ENCODE data around the gene GPBP1. TPM values are rescaled to one million over a fixed set of nuclear protein-coding genes. Genes with fewer than 3 reads are reported as not detected.

GPBP1 gene
- total and polyA plus RNA-seq, 2 experiments from 2014 or later: 105 to 109 TPM

DNA sequence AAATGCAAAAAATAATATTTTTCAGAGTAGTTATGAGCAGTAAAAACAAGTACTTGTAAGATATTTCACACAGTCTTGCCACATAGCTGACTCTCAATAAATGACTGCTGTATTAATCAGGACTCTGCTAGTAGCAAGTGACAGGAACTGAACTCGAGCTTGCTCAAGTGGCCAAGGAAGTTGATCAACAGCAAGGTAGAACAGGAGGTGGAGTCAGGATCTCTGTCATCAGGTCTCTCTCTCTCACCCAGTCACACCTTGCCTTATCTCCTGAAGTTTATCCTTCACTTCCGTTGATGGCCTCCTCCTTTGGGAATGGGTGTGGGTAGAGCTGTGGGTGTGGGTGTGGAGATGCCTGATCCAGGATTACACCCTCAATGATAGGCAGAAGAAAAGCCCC, 107.0 kb downstream of the GPBP1 start:
- Histone ChIP-seq H2AFZ (0 out of 2 replicates have a peak overlapping the region, but pooled peaks have one; percentile 28), H3K36me3 (ENCODE audit: insufficient read depth) (no peaks in the 10 kb centered on the region), H3K9me2 (ENCODE audit: insufficient read depth) (peaks cover 4% of the 10 kb centered on the region; the same call in 1 of the 2 replicates), H3F3A (replicated peaks; ENCODE audit: low read depth) (no peaks in the 10 kb centered on the region), H3K79me2 (replicated peaks; ENCODE audit: insufficient read depth) (no peaks in the 10 kb centered on the region), H4K20me1 (replicated peaks; ENCODE audit: insufficient read depth) (no peaks in the 10 kb centered on the region), H3K4me1 (ENCODE audit: insufficient read depth) (0 out of 2 replicates have a peak, but pooled peaks cover 4% of the 10 kb centered on the region), H3K27me3 (ENCODE audit: insufficient read depth) (no peaks in the 10 kb centered on the region), H3K27ac (ENCODE audit: low read depth) (no peak overlapping the region), H3K4me2 (no peak overlapping the region), H3K4me3 (no peak overlapping the region)
- H3K9me3 Mint-ChIP-seq: no peaks in the 10 kb centered on the region
- ATAC-seq (no peak), DNase-seq (ENCODE audit: low spot score) (no peak)
- H3K27me3 Mint-ChIP-seq (ENCODE audit: insufficient read depth, low read depth, poor library complexity): no peaks in the 10 kb centered on the region
- peaks cover 4% of the 10 kb centered on the region for H3K4me1 Mint-ChIP-seq
- TF ChIP-seq, protein P1, sequence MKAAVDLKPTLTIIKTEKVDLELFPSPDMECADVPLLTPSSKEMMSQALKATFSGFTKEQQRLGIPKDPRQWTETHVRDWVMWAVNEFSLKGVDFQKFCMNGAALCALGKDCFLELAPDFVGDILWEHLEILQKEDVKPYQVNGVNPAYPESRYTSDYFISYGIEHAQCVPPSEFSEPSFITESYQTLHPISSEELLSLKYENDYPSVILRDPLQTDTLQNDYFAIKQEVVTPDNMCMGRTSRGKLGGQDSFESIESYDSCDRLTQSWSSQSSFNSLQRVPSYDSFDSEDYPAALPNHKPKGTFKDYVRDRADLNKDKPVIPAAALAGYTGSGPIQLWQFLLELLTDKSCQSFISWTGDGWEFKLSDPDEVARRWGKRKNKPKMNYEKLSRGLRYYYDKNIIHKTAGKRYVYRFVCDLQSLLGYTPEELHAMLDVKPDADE (IDR thresholded peaks at IDR 0.05): no peak
- TF ChIP-seq NANOG (IDR thresholded peaks at IDR 0.05; ENCODE audit: borderline replicate concordance): no peak
- TF ChIP-seq, protein P2, sequence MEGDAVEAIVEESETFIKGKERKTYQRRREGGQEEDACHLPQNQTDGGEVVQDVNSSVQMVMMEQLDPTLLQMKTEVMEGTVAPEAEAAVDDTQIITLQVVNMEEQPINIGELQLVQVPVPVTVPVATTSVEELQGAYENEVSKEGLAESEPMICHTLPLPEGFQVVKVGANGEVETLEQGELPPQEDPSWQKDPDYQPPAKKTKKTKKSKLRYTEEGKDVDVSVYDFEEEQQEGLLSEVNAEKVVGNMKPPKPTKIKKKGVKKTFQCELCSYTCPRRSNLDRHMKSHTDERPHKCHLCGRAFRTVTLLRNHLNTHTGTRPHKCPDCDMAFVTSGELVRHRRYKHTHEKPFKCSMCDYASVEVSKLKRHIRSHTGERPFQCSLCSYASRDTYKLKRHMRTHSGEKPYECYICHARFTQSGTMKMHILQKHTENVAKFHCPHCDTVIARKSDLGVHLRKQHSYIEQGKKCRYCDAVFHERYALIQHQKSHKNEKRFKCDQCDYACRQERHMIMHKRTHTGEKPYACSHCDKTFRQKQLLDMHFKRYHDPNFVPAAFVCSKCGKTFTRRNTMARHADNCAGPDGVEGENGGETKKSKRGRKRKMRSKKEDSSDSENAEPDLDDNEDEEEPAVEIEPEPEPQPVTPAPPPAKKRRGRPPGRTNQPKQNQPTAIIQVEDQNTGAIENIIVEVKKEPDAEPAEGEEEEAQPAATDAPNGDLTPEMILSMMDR (conservative IDR thresholded peaks at IDR 0.05; ENCODE audit: low read depth in 2 of 2): no peak
- no peak for TF ChIP-seq ZNF114 (CRISPR knock-in tag; IDR thresholded peaks at IDR 0.05)
- no peak for TF ChIP-seq POLR2AphosphoS5 (IDR thresholded peaks at IDR 0.05; ENCODE audit: low read depth)
- TF ChIP-seq, protein P3, sequence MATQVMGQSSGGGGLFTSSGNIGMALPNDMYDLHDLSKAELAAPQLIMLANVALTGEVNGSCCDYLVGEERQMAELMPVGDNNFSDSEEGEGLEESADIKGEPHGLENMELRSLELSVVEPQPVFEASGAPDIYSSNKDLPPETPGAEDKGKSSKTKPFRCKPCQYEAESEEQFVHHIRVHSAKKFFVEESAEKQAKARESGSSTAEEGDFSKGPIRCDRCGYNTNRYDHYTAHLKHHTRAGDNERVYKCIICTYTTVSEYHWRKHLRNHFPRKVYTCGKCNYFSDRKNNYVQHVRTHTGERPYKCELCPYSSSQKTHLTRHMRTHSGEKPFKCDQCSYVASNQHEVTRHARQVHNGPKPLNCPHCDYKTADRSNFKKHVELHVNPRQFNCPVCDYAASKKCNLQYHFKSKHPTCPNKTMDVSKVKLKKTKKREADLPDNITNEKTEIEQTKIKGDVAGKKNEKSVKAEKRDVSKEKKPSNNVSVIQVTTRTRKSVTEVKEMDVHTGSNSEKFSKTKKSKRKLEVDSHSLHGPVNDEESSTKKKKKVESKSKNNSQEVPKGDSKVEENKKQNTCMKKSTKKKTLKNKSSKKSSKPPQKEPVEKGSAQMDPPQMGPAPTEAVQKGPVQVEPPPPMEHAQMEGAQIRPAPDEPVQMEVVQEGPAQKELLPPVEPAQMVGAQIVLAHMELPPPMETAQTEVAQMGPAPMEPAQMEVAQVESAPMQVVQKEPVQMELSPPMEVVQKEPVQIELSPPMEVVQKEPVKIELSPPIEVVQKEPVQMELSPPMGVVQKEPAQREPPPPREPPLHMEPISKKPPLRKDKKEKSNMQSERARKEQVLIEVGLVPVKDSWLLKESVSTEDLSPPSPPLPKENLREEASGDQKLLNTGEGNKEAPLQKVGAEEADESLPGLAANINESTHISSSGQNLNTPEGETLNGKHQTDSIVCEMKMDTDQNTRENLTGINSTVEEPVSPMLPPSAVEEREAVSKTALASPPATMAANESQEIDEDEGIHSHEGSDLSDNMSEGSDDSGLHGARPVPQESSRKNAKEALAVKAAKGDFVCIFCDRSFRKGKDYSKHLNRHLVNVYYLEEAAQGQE (IDR thresholded peaks at IDR 0.05; ENCODE audit: unreplicated experiment): no peak
- no peak for TF ChIP-seq ZNF331 (CRISPR knock-in tag; IDR thresholded peaks at IDR 0.05; ENCODE audit: low read depth)
- no peak for TF ChIP-seq JUNB (IDR thresholded peaks at IDR 0.05; ENCODE audit: unreplicated experiment)
- no peak for TF ChIP-seq STAT1 (IDR thresholded peaks at IDR 0.05; ENCODE audit: unreplicated experiment)
- TF ChIP-seq, protein P4, sequence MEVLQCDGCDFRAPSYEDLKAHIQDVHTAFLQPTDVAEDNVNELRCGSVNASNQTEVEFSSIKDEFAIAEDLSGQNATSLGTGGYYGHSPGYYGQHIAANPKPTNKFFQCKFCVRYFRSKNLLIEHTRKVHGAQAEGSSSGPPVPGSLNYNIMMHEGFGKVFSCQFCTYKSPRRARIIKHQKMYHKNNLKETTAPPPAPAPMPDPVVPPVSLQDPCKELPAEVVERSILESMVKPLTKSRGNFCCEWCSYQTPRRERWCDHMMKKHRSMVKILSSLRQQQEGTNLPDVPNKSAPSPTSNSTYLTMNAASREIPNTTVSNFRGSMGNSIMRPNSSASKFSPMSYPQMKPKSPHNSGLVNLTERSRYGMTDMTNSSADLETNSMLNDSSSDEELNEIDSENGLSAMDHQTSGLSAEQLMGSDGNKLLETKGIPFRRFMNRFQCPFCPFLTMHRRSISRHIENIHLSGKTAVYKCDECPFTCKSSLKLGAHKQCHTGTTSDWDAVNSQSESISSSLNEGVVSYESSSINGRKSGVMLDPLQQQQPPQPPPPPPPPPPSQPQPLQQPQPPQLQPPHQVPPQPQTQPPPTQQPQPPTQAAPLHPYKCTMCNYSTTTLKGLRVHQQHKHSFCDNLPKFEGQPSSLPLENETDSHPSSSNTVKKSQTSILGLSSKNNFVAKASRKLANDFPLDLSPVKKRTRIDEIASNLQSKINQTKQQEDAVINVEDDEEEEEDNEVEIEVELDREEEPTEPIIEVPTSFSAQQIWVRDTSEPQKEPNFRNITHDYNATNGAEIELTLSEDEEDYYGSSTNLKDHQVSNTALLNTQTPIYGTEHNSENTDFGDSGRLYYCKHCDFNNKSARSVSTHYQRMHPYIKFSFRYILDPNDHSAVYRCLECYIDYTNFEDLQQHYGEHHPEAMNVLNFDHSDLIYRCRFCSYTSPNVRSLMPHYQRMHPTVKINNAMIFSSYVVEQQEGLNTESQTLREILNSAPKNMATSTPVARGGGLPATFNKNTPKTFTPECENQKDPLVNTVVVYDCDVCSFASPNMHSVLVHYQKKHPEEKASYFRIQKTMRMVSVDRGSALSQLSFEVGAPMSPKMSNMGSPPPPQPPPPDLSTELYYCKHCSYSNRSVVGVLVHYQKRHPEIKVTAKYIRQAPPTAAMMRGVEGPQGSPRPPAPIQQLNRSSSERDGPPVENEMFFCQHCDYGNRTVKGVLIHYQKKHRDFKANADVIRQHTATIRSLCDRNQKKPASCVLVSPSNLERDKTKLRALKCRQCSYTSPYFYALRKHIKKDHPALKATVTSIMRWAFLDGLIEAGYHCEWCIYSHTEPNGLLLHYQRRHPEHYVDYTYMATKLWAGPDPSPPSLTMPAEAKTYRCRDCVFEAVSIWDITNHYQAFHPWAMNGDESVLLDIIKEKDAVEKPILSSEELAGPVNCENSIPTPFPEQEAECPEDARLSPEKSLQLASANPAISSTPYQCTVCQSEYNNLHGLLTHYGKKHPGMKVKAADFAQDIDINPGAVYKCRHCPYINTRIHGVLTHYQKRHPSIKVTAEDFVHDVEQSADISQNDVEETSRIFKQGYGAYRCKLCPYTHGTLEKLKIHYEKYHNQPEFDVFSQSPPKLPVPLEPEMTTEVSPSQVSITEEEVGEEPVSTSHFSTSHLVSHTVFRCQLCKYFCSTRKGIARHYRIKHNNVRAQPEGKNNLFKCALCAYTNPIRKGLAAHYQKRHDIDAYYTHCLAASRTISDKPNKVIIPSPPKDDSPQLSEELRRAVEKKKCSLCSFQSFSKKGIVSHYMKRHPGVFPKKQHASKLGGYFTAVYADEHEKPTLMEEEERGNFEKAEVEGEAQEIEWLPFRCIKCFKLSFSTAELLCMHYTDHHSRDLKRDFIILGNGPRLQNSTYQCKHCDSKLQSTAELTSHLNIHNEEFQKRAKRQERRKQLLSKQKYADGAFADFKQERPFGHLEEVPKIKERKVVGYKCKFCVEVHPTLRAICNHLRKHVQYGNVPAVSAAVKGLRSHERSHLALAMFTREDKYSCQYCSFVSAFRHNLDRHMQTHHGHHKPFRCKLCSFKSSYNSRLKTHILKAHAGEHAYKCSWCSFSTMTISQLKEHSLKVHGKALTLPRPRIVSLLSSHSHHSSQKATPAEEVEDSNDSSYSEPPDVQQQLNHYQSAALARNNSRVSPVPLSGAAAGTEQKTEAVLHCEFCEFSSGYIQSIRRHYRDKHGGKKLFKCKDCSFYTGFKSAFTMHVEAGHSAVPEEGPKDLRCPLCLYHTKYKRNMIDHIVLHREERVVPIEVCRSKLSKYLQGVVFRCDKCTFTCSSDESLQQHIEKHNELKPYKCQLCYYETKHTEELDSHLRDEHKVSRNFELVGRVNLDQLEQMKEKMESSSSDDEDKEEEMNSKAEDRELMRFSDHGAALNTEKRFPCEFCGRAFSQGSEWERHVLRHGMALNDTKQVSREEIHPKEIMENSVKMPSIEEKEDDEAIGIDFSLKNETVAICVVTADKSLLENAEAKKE (CRISPR knock-in tag; IDR thresholded peaks at IDR 0.05): no peak
- no peak for TF ChIP-seq EZH2 (IDR thresholded peaks at IDR 0.05; ENCODE audit: low read depth, unreplicated experiment)
- no peak for TF ChIP-seq CREB1 (CRISPR knock-in tag; IDR thresholded peaks at IDR 0.05; ENCODE audit: low read depth)
- TF ChIP-seq EZH2phosphoT487 (IDR thresholded peaks at IDR 0.05; ENCODE audit: unreplicated experiment): no peak
- no peaks in the 10 kb centered on the region for H3K36me3 Mint-ChIP-seq (ENCODE audit: low read depth)
- H3K4me3 Mint-ChIP-seq: no peak overlapping the region
- H3K27ac Mint-ChIP-seq: no peak overlapping the region

Measured in GM23338 (cell line).